ENCODE data around the gene LBX1.
"Not testable (repeated sequence)": the region's sequence is repeated elsewhere in the genome, so short reads cannot be mapped to it uniquely, and the experiment has no call there.

LBX1 gene

GRCh38 chr10:101202667-101203066, 26.6 kb downstream of the LBX1 start:
- DNase-seq = not testable (repeated sequence)

- not testable (repeated sequence) for DNase-seq
Observed at GRCh38 chr10:101198326-101198977, 30.8 kb downstream of the LBX1 start.

GRCh38 chr10:101195921-101196320, 33.3 kb downstream of the LBX1 start:
- DNase-seq = no peak

- DNase-seq = peak; percentile 19
Observed at GRCh38 chr10:101189461-101190401, 39.5 kb downstream of the LBX1 start.

- DNase-seq = no peak
Observed at GRCh38 chr10:101188942-101189341, 40.3 kb downstream of the LBX1 start.

GRCh38 chr10:101183458-101184183, 45.6 kb downstream of the LBX1 start:
- DNase-seq = no peak

GRCh38 chr10:101182936-101183335, 46.3 kb downstream of the LBX1 start:
- DNase-seq = no peak

Data from RPMI8226 (cell line).